Mononuclear cell (primary cell): ENCODE data around the gene TLCD3B. TPM values are rescaled to one million over a fixed set of nuclear protein-coding genes. Genes with fewer than 3 reads are reported as not detected.

Source experiments
- H3K27me3 ChIP-seq: 2 replicates; pipeline ENCODE4 v1.6.0; 2011; ENCODE audit warnings: low read length, control low read depth; ENCODE audit not compliant: insufficient read depth
- H3K4me1 ChIP-seq: 2 replicates; pipeline ENCODE4 v1.5.1; 2011; ENCODE audit warnings: mild to moderate bottlenecking, low read length, control low read depth; ENCODE audit not compliant: insufficient read depth
- H3K4me3 ChIP-seq: 2 replicates; pipeline ENCODE4 v1.5.1; 2011; ENCODE audit warnings: mild to moderate bottlenecking, low read length, moderate library complexity
- H3K9me3 ChIP-seq: 2 replicates; pipeline ENCODE4 v1.5.1; 2011; ENCODE audit warnings: low read depth, mild to moderate bottlenecking, control low read depth, low read length
- total RNA-seq: library from RNA; depleted of rRNA; stranded (reverse); fragments of >200 nt; gene quantifications from one replicate; pipeline ENCODE4 v1.2.3, GENCODE V29; 2012

TLCD3B gene
- total RNA-seq, 1 donor, result not detected

DNA sequence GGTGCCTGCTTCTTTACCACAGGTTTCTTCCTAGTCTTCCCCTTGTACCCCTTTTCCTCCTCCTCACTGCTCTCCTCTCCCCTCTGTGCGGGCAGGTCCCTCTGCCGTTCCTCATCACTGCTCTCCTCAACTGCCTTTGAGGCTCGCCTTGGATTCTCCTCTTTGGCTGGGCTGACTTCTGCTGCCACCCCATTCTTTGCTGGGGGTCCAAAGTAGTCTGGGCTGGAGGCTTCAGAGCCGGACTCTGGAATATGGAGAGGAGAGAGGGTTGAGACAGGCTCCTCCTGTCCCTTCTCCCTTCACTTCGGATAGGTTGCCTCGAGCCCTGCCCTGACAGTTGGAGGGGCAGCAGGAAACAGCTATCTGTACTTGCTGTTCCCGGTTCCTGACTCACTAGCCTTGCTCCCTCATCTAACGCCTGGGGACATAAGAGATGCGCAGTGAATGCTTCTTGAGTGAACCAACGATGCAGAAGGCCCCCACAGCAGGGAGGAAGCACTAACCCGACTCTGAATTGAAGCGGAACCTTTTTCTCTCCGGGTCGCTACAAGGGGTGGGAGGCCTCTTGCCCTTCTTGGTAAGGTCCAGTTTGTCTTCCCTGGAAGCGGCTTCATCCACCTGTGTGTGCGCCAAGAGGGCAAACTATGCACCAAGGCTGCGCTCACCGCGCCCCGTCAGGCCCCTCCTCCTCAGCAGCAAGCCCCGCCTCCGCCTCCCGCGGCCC lies 36.3 kb downstream of the TLCD3B start:
- Histone ChIP-seq H3K4me1 (peaks cover 28% of the 10 kb centered on the region), H3K27me3 (no peaks in the 10 kb centered on the region), H3K4me3 (peak overlapping the region; percentile 96), H3K9me3 (no peaks in the 10 kb centered on the region)

- no peaks in the 10 kb centered on the region for H3K9me3 ChIP-seq
- peaks cover 28% of the 10 kb centered on the region for H3K4me1 ChIP-seq
- no peak overlapping the region for H3K4me3 ChIP-seq
- no peaks in the 10 kb centered on the region for H3K27me3 ChIP-seq
Observed at GRCh38 chr16:29993903-29994599, 37.0 kb downstream of the TLCD3B start.

GRCh38 chr16:29993191-29993902 lies 37.7 kb downstream of the TLCD3B start:
- H3K4me1 ChIP-seq, result peaks cover 28% of the 10 kb centered on the region
- no peak overlapping the region for H3K4me3 ChIP-seq
- no peaks in the 10 kb centered on the region for H3K9me3 ChIP-seq
- H3K27me3 ChIP-seq, result no peaks in the 10 kb centered on the region

GRCh38 chr16:29992344-29992967 lies 38.6 kb downstream of the TLCD3B start:
- Histone ChIP-seq H3K27me3 (no peaks in the 10 kb centered on the region), H3K4me3 (no peak overlapping the region), H3K9me3 (no peaks in the 10 kb centered on the region), H3K4me1 (peaks cover 28% of the 10 kb centered on the region)

- Histone ChIP-seq H3K4me1 (peaks cover 20% of the 10 kb centered on the region), H3K9me3 (no peaks in the 10 kb centered on the region), H3K4me3 (no peak overlapping the region), H3K27me3 (no peaks in the 10 kb centered on the region)
Observed at GRCh38 chr16:29991571-29991904, 39.5 kb downstream of the TLCD3B start.

GRCh38 chr16:29990883-29991570 lies 40.0 kb downstream of the TLCD3B start:
- H3K27me3 ChIP-seq, result no peaks in the 10 kb centered on the region
- peaks cover 18% of the 10 kb centered on the region for H3K4me1 ChIP-seq
- no peaks in the 10 kb centered on the region for H3K9me3 ChIP-seq
- no peak overlapping the region for H3K4me3 ChIP-seq

GRCh38 chr16:29990034-29990433 lies 41.0 kb downstream of the TLCD3B start:
- H3K27me3 ChIP-seq, result no peaks in the 10 kb centered on the region
- no peaks in the 10 kb centered on the region for H3K9me3 ChIP-seq
- peaks cover 16% of the 10 kb centered on the region for H3K4me1 ChIP-seq
- no peak overlapping the region for H3K4me3 ChIP-seq

DNA sequence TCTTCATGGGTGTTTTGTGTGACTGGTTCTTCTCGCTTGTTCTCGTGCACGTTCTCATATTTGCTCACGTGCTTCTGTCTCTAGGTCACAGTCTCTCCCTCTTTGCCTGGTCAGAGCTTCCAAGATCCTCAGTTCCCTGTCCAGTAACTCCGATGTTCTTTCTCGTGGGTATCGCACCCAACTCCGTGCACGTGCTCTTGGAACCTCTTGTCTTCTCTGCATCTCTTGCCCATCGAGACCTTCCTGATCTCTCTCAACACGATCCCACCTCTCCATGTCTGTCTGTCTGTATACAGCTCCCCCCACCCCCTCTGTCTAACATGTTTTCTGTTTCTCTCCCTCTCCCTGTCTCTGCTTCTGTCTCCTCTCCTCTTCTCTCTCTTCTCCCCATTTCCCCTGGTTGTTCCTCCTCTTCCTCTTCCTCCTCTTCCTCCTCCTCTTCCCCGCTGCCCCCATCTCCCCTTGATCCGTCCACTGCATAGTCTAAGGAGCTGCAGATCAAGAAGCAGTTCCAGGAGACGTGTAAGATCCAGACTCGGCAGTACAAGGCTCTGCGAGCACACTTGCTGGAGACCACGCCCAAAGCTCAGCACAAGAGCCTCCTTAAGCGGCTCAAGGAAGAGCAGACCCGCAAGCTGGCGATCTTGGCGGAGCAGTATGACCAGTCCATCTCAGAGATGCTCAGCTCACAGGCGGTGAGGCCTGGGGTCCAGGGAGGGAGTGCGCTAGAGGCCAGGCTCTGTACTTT lies 41.8 kb downstream of the TLCD3B start:
- Histone ChIP-seq H3K4me1 (peaks cover 8% of the 10 kb centered on the region), H3K9me3 (no peaks in the 10 kb centered on the region), H3K4me3 (no peak overlapping the region), H3K27me3 (no peaks in the 10 kb centered on the region)

- Histone ChIP-seq H3K27me3 (no peaks in the 10 kb centered on the region), H3K9me3 (no peaks in the 10 kb centered on the region), H3K4me1 (peaks cover under 1% of the 10 kb centered on the region), H3K4me3 (no peak overlapping the region)
Observed at GRCh38 chr16:29988346-29989075, 42.6 kb downstream of the TLCD3B start.

DNA sequence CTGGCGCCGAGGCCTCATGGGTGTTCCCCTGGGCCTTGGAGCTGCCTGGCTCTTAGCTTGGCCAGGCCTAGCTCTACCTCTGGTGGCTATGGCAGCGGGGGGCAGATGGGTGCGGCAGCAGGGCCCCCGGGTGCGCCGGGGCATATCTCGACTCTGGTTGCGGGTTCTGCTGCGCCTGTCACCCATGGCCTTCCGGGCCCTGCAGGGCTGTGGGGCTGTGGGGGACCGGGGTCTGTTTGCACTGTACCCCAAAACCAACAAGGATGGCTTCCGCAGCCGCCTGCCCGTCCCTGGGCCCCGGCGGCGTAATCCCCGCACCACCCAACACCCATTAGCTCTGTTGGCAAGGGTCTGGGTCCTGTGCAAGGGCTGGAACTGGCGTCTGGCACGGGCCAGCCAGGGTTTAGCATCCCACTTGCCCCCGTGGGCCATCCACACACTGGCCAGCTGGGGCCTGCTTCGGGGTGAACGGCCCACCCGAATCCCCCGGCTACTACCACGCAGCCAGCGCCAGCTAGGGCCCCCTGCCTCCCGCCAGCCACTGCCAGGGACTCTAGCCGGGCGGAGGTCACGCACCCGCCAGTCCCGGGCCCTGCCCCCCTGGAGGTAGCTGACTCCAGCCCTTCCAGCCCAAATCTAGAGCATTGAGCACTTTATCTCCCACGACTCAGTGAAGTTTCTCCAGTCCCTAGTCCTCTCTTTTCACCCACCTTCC lies 43.5 kb downstream of the TLCD3B start:
- H3K9me3 ChIP-seq, result no peaks in the 10 kb centered on the region
- no peak overlapping the region for H3K4me3 ChIP-seq
- H3K27me3 ChIP-seq, result no peaks in the 10 kb centered on the region
- no peaks in the 10 kb centered on the region for H3K4me1 ChIP-seq

DNA sequence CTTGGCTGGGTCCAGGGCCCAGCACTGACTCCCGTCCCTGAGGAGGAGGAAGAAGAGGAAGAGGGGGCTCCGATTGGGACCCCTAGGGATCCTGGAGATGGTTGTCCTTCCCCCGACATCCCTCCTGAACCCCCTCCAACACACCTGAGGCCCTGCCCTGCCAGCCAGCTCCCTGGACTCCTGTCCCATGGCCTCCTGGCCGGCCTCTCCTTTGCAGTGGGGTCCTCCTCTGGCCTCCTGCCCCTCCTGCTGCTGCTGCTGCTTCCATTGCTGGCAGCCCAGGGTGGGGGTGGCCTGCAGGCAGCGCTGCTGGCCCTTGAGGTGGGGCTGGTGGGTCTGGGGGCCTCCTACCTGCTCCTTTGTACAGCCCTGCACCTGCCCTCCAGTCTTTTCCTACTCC lies 44.1 kb downstream of the TLCD3B start:
- Histone ChIP-seq H3K4me1 (no peaks in the 10 kb centered on the region), H3K4me3 (no peak overlapping the region), H3K27me3 (no peaks in the 10 kb centered on the region), H3K9me3 (no peaks in the 10 kb centered on the region)

GRCh38 chr16:29986231-29986630 lies 44.8 kb downstream of the TLCD3B start:
- H3K27me3 ChIP-seq, result no peaks in the 10 kb centered on the region
- no peaks in the 10 kb centered on the region for H3K9me3 ChIP-seq
- H3K4me3 ChIP-seq, result no peak overlapping the region
- no peaks in the 10 kb centered on the region for H3K4me1 ChIP-seq

DNA sequence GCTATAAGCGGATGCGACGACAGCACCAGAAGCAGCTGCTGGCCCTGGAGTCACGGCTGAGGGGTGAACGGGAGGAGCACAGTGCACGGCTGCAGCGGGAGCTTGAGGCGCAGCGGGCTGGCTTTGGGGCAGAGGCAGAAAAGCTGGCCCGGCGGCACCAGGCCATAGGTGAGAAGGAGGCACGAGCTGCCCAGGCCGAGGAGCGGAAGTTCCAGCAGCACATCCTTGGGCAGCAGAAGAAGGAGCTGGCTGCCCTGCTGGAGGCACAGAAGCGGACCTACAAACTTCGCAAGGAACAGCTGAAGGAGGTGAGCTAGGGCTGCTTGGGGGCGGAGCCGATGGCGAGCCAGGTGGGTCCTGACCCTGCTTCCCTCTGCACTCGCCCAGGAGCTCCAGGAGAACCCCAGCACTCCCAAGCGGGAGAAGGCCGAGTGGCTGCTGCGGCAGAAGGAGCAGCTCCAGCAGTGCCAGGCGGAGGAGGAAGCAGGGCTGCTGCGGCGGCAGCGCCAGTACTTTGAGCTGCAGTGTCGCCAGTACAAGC lies 45.7 kb downstream of the TLCD3B start:
- Histone ChIP-seq H3K27me3 (no peaks in the 10 kb centered on the region), H3K9me3 (no peaks in the 10 kb centered on the region), H3K4me1 (no peaks in the 10 kb centered on the region), H3K4me3 (no peak overlapping the region)
